Uterus (tissue), 4 donors: ENCODE data around the gene PCDHGC5. TPM values are rescaled to one million over a fixed set of nuclear protein-coding genes. Genes with fewer than 3 reads are reported as not detected.

ENCODE experiments used
- DNase-seq, 2 donors: peaks; one replicate each; pipeline ENCODE4 v3.0.0-alpha.2; 2019 to 2020
- H3K27ac ChIP-seq, 2 donors: fragments of 200-600 bp; sonication (generic); 1 replicate in 1 of 2; 2 replicates in 1 of 2; pipeline ENCODE4 v1.5.1; 2016 to 2018
- H3K27me3 ChIP-seq, 2 donors: fragments of 200-600 bp; sonication (generic); one replicate each; pipeline ENCODE4 v1.5.1; 2018 to 2019; ENCODE audit warnings: control low read depth in 1 of 2
- H3K36me3 ChIP-seq, 2 donors: fragments of 200-600 bp; sonication (generic); one replicate each; pipeline ENCODE4 v1.5.1; 2019; ENCODE audit warnings: control low read depth in 1 of 2
- H3K4me1 ChIP-seq, 2 donors: fragments of 200-600 bp; sonication (generic); one replicate each; pipeline ENCODE4 v1.5.1; 2018 to 2019; ENCODE audit warnings: control low read depth in 1 of 2
- H3K4me3 ChIP-seq, 2 donors: fragments of 200-600 bp; sonication (generic); 1 replicate in 1 of 2; 2 replicates in 1 of 2; pipeline ENCODE4 v1.5.1; 2018 to 2019; ENCODE audit warnings: mild to moderate bottlenecking in 1 of 2
- H3K9me3 ChIP-seq, 2 donors: fragments of 200-600 bp; sonication (generic); one replicate each; pipeline ENCODE4 v1.5.1; 2019; ENCODE audit warnings: control low read depth in 1 of 2
- CTCF ChIP-seq, 4 experiments: fragments of 200-600 bp in 2 of 4; fragments of 450-650 bp in 2 of 4; sonication (generic) in 2 of 4; IDR thresholded peaks; one replicate each; pipeline ENCODE4 v1.5.1; 2016 to 2019; ENCODE audit warnings: antibody characterized with exemption in 4 of 4, mild to moderate bottlenecking in 2 of 4, moderate library complexity in 1 of 4
- POLR2A ChIP-seq, 2 donors: fragments of 450-650 bp; IDR thresholded peaks; one replicate each; pipeline ENCODE4 v1.6.1; 2016; ENCODE audit warnings: antibody characterized with exemption in 2 of 2, mild to moderate bottlenecking in 1 of 2, moderate library complexity in 1 of 2
- intact Hi-C: fragments of 100-400 bp; cut with DNase I; formaldehyde crosslinking; loops from one replicate; pipeline ENCODE4 v1.15.1; 2023; ENCODE audit warnings: low total_unique reads
- total RNA-seq, 4 donors: library from RNA; depleted of rRNA in 3 of 4; stranded (reverse); fragments of >200 nt in 3 of 4; gene quantifications; one replicate each; pipeline versions ENCODE4 v1.1.0 to v1.2.4, GENCODE V29; 2014 to 2023
- donor health status: DM: yes; HTN: yes; CAD: no.

PCDHGC5 gene
- total RNA-seq, 4 donors from 2014 or later: under 0.01 to 7.5 (median 3.4) TPM

- H3K4me1 ChIP-seq: peaks cover 15 to 24% of the 10 kb centered on the region in 2 donors
- H3K27ac ChIP-seq: peak overlapping the region; percentile 90 to 92
- TF ChIP-seq POLR2A (IDR thresholded peaks at IDR 0.05) (no peak), CTCF (IDR thresholded peaks at IDR 0.05) (no peak)
- H3K27me3 ChIP-seq: no peaks in the 10 kb centered on the region
- intact Hi-C loops: loop anchor here (10.0 kb wide), 1 partner anchor 47 kb away; no protein-coding TSS in a partner anchor
- DNase-seq: no peak
- peak overlapping the region; percentile 54 to 55 for H3K4me3 ChIP-seq
- H3K9me3 ChIP-seq: no peaks in the 10 kb centered on the region
- H3K36me3 ChIP-seq: no peaks in the 10 kb centered on the region
Measured at GRCh38 chr5:141477815-141478214, 11.1 kb upstream of the PCDHGC5 start.

DNA sequence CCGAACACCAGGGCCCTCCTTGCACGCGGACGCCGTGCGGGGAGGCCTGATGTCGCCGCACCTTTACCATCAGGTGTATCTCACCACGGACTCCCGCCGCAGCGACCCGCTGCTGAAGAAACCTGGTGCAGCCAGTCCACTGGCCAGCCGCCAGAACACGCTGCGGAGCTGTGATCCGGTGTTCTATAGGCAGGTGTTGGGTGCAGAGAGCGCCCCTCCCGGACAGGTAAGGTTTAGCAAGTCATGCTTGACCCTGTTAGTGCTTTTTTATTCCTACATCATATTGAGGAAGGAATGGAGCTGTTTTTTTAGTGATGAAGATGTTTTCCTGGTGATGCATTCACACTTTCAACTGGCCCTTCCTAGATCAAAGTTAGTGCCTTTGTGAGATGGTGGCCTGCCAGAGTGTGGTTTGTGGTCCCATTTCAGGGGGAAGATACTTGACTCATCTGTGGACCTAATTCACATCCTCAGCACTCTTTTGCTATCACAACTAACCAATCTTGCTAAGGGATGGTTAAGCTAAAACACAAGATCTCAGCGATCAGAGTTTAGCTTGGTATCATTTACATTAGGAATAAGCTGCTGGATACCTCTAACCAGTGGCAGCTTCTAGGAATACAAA is 10.4 kb upstream of the PCDHGC5 start:
- H3K4me1 ChIP-seq: peaks cover 15 to 24% of the 10 kb centered on the region in 2 donors
- H3K27me3 ChIP-seq: no peaks in the 10 kb centered on the region
- H3K4me3 ChIP-seq: peak overlapping the region; percentile 54 to 55
- H3K36me3 ChIP-seq: no peaks in the 10 kb centered on the region
- no peak for TF ChIP-seq POLR2A (IDR thresholded peaks at IDR 0.05)
- TF ChIP-seq CTCF (IDR thresholded peaks at IDR 0.05): no peak
- intact Hi-C loops: loop anchor here (10.0 kb wide), 1 partner anchor 46 kb away; no protein-coding TSS in a partner anchor
- peak overlapping the region in 1 of 2 donors; percentile 92 for H3K27ac ChIP-seq
- H3K9me3 ChIP-seq: no peaks in the 10 kb centered on the region
- DNase-seq: peak in 1 of 2 donors; percentile 41

DNA sequence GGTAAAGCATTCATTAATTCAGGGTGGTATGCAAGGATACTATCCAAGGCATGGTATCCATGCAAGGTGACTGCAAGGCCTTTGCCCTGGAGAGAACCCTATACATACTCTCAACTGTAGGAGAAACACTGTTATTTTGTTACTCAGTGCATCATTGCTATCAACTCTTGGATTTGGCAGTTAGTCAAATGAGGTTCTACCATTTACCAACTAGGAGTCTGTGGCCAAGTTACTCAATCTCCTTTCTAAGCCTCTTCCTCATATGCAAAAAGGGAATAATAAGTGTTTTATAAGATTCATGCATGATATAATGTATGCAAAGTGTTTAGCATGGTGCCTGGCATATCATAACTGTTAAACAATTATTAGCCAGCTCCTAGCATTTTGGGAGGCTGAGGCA is 9.1 kb upstream of the PCDHGC5 start:
- Histone ChIP-seq H3K36me3 (no peaks in the 10 kb centered on the region), H3K27ac (no peak overlapping the region), H3K4me1 (peaks cover 15 to 24% of the 10 kb centered on the region in 2 donors), H3K4me3 (peak overlapping the region in 1 of 2 donors; percentile 10), H3K27me3 (no peaks in the 10 kb centered on the region), H3K9me3 (no peaks in the 10 kb centered on the region)
- DNase-seq: no peak
- intact Hi-C loops: loop anchor here (10.0 kb wide), 1 partner anchor 45 kb away; no protein-coding TSS in a partner anchor
- TF ChIP-seq POLR2A (IDR thresholded peaks at IDR 0.05) (no peak), CTCF (IDR thresholded peaks at IDR 0.05) (no peak)

GRCh38 chr5:141483902-141484301 is 5.0 kb upstream of the PCDHGC5 start:
- H3K4me1 ChIP-seq: peaks cover 11 to 12% of the 10 kb centered on the region in 2 donors
- intact Hi-C loops: no loop called here
- TF ChIP-seq CTCF (IDR thresholded peaks at IDR 0.05) (no peak), POLR2A (IDR thresholded peaks at IDR 0.05) (no peak)

DNA sequence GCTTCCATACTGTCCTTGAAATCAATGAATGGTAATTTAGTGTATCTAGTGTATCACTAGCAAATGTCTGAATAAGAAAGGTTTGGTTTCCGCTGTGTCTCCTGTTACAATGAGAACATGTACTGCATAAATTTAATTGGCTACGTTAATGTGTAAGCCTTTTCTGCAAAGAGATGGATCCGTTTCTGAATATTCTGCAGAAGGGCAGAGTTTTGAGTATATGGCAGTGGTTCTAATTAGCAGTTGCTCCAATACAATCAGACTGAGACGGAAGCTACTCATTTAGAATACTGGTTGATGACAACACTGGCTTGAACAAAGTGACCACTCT is 4.6 kb upstream of the PCDHGC5 start:
- peak overlapping the region; percentile 14 to 36 for H3K4me3 ChIP-seq
- H3K27me3 ChIP-seq: no peaks in the 10 kb centered on the region
- H3K27ac ChIP-seq: peak overlapping the region in 1 of 2 donors; percentile 2
- intact Hi-C loops: no loop called here
- H3K4me1 ChIP-seq: peaks cover 8 to 9% of the 10 kb centered on the region in 2 donors
- no peak for TF ChIP-seq CTCF (IDR thresholded peaks at IDR 0.05)
- no peak for TF ChIP-seq POLR2A (IDR thresholded peaks at IDR 0.05)
- H3K36me3 ChIP-seq: no peaks in the 10 kb centered on the region
- DNase-seq: no peak
- H3K9me3 ChIP-seq: no peaks in the 10 kb centered on the region

More at GRCh38 chr5:141483902-141484301, 5.0 kb upstream of the PCDHGC5 start:
- no peak overlapping the region for H3K4me3 ChIP-seq
- H3K36me3 ChIP-seq: no peaks in the 10 kb centered on the region
- H3K9me3 ChIP-seq: no peaks in the 10 kb centered on the region
- no peak for DNase-seq
- peak overlapping the region in 1 of 2 donors; percentile 2 for H3K27ac ChIP-seq
- H3K27me3 ChIP-seq: no peaks in the 10 kb centered on the region
